Activated naive CD8-positive, alpha-beta T cell (primary cell): ENCODE measurements around the gene ALKAL2.

ENCODE experiments used
- H3K27ac Mint-ChIP-seq: one replicate; pipeline ENCODE4 v1.8.0; 2021; ENCODE audit warnings: mixed read lengths
- H3K27me3 Mint-ChIP-seq: one replicate; pipeline ENCODE4 v1.8.0; 2021; ENCODE audit warnings: mixed read lengths
- H3K36me3 Mint-ChIP-seq: one replicate; pipeline ENCODE4 v1.8.0; 2021; ENCODE audit warnings: mixed read lengths
- H3K4me1 Mint-ChIP-seq: one replicate; pipeline ENCODE4 v1.8.0; 2021; ENCODE audit warnings: low read depth, mixed read lengths
- H3K4me3 Mint-ChIP-seq: one replicate; pipeline ENCODE4 v1.8.0; 2021; ENCODE audit warnings: mild to moderate bottlenecking, mixed read lengths
- H3K9me3 Mint-ChIP-seq: one replicate; pipeline ENCODE4 v1.8.0; 2021; ENCODE audit warnings: low read depth, mixed read lengths

The ALKAL2 gene

GRCh38 chr2:268323-268722 is 19.6 kb downstream of the ALKAL2 start:
- Mint-ChIP-seq H3K9me3 (no peaks in the 10 kb centered on the region), H3K4me1 (peaks cover 66% of the 10 kb centered on the region), H3K36me3 (peaks cover 4% of the 10 kb centered on the region), H3K27me3 (no peaks in the 10 kb centered on the region), H3K27ac (peak overlapping the region; percentile 51), H3K4me3 (no peak overlapping the region)

GRCh38 chr2:264493-265468 is 23.1 kb downstream of the ALKAL2 start, which contains the start of gene ACP1:
Gene ACP1 (plus strand): TSS chr2:264947. CDS start chr2:264965, 18 bp downstream.
- peak within 1 kb of the TSS; percentile 93 for H3K4me3 Mint-ChIP-seq
- H3K36me3 Mint-ChIP-seq, result peaks cover 13% of the 10 kb centered on the region
- no peaks in the 10 kb centered on the region for H3K9me3 Mint-ChIP-seq
- H3K4me1 Mint-ChIP-seq, result peaks cover 55% of the 10 kb centered on the region
- no peaks in the 10 kb centered on the region for H3K27me3 Mint-ChIP-seq
- H3K27ac Mint-ChIP-seq, result peak within 1 kb of the TSS; percentile 93

GRCh38 chr2:263774-264492 is 24.0 kb downstream of the ALKAL2 start, which contains the start of gene SH3YL1:
Gene SH3YL1 (minus strand): TSS chr2:264032. CDS start chr2:263984, 48 bp downstream.
- peaks cover 16% of the 10 kb centered on the region for H3K36me3 Mint-ChIP-seq
- peak within 1 kb of the TSS; percentile 93 for H3K27ac Mint-ChIP-seq
- H3K4me3 Mint-ChIP-seq, result peak within 1 kb of the TSS; percentile 93
- no peaks in the 10 kb centered on the region for H3K27me3 Mint-ChIP-seq
- no peaks in the 10 kb centered on the region for H3K9me3 Mint-ChIP-seq
- H3K4me1 Mint-ChIP-seq, result peaks cover 47% of the 10 kb centered on the region

GRCh38 chr2:263022-263738 is 24.7 kb downstream of the ALKAL2 start:
- peaks cover 40% of the 10 kb centered on the region for H3K4me1 Mint-ChIP-seq
- peak overlapping the region; percentile 54 for H3K27ac Mint-ChIP-seq
- peak overlapping the region; percentile 77 for H3K4me3 Mint-ChIP-seq
- H3K36me3 Mint-ChIP-seq, result peaks cover 18% of the 10 kb centered on the region
- H3K9me3 Mint-ChIP-seq, result peaks cover 3% of the 10 kb centered on the region
- no peaks in the 10 kb centered on the region for H3K27me3 Mint-ChIP-seq

GRCh38 chr2:262117-262516 is 25.8 kb downstream of the ALKAL2 start:
- H3K4me3 Mint-ChIP-seq, result peak overlapping the region; percentile 77

GRCh38 chr2:260507-261161 is 27.3 kb downstream of the ALKAL2 start:
- Mint-ChIP-seq H3K27me3 (no peaks in the 10 kb centered on the region), H3K9me3 (peaks cover 9% of the 10 kb centered on the region), H3K4me3 (no peak overlapping the region), H3K36me3 (peaks cover 20% of the 10 kb centered on the region), H3K27ac (no peak overlapping the region), H3K4me1 (peaks cover 17% of the 10 kb centered on the region)

More at GRCh38 chr2:262117-262516, 25.8 kb downstream of the ALKAL2 start:
- peaks cover 23% of the 10 kb centered on the region for H3K36me3 Mint-ChIP-seq
- no peaks in the 10 kb centered on the region for H3K27me3 Mint-ChIP-seq
- peaks cover 9% of the 10 kb centered on the region for H3K9me3 Mint-ChIP-seq
- H3K27ac Mint-ChIP-seq, result peak overlapping the region; percentile 61
- peaks cover 32% of the 10 kb centered on the region for H3K4me1 Mint-ChIP-seq

GRCh38 chr2:259789-260331 is 28.0 kb downstream of the ALKAL2 start:
- Mint-ChIP-seq H3K4me1 (peaks cover 15% of the 10 kb centered on the region), H3K36me3 (peaks cover 20% of the 10 kb centered on the region), H3K9me3 (peaks cover 9% of the 10 kb centered on the region), H3K4me3 (no peak overlapping the region), H3K27me3 (no peaks in the 10 kb centered on the region), H3K27ac (no peak overlapping the region)

GRCh38 chr2:258933-259332 is 29.0 kb downstream of the ALKAL2 start:
- H3K4me3 Mint-ChIP-seq, result no peak overlapping the region
- H3K36me3 Mint-ChIP-seq, result peaks cover 20% of the 10 kb centered on the region
- H3K27me3 Mint-ChIP-seq, result no peaks in the 10 kb centered on the region
- no peak overlapping the region for H3K27ac Mint-ChIP-seq
- H3K4me1 Mint-ChIP-seq, result peaks cover 15% of the 10 kb centered on the region
- peaks cover 9% of the 10 kb centered on the region for H3K9me3 Mint-ChIP-seq

- Mint-ChIP-seq H3K4me3 (no peak overlapping the region), H3K27me3 (no peaks in the 10 kb centered on the region), H3K9me3 (peaks cover 9% of the 10 kb centered on the region), H3K36me3 (peaks cover 20% of the 10 kb centered on the region), H3K4me1 (peaks cover 9% of the 10 kb centered on the region), H3K27ac (no peak overlapping the region)
Measured at GRCh38 chr2:257842-258241, 30.0 kb downstream of the ALKAL2 start.

GRCh38 chr2:257429-257828 is 30.5 kb downstream of the ALKAL2 start:
- Mint-ChIP-seq H3K36me3 (peaks cover 20% of the 10 kb centered on the region), H3K4me3 (no peak overlapping the region), H3K4me1 (peaks cover 5% of the 10 kb centered on the region), H3K27me3 (no peaks in the 10 kb centered on the region), H3K27ac (no peak overlapping the region), H3K9me3 (peaks cover 9% of the 10 kb centered on the region)

GRCh38 chr2:256094-256493 is 31.8 kb downstream of the ALKAL2 start:
- Mint-ChIP-seq H3K4me3 (no peak overlapping the region), H3K9me3 (peaks cover 9% of the 10 kb centered on the region), H3K27me3 (no peaks in the 10 kb centered on the region), H3K4me1 (no peaks in the 10 kb centered on the region), H3K36me3 (peaks cover 23% of the 10 kb centered on the region), H3K27ac (no peak overlapping the region)

GRCh38 chr2:255195-255594 is 32.7 kb downstream of the ALKAL2 start:
- Mint-ChIP-seq H3K27ac (no peak overlapping the region), H3K36me3 (peaks cover 18% of the 10 kb centered on the region), H3K9me3 (peaks cover 9% of the 10 kb centered on the region), H3K4me1 (no peaks in the 10 kb centered on the region), H3K27me3 (no peaks in the 10 kb centered on the region), H3K4me3 (no peak overlapping the region)

GRCh38 chr2:254241-254640 is 33.6 kb downstream of the ALKAL2 start:
- H3K9me3 Mint-ChIP-seq, result peaks cover 9% of the 10 kb centered on the region
- H3K27ac Mint-ChIP-seq, result no peak overlapping the region
- no peaks in the 10 kb centered on the region for H3K4me1 Mint-ChIP-seq
- H3K27me3 Mint-ChIP-seq, result no peaks in the 10 kb centered on the region
- H3K36me3 Mint-ChIP-seq, result peaks cover 14% of the 10 kb centered on the region
- no peak overlapping the region for H3K4me3 Mint-ChIP-seq

- Mint-ChIP-seq H3K27ac (no peak overlapping the region), H3K4me1 (no peaks in the 10 kb centered on the region), H3K9me3 (peaks cover 6% of the 10 kb centered on the region), H3K36me3 (peaks cover 11% of the 10 kb centered on the region), H3K4me3 (no peak overlapping the region), H3K27me3 (no peaks in the 10 kb centered on the region)
Measured at GRCh38 chr2:253202-253638, 34.7 kb downstream of the ALKAL2 start.
